Measurements from ENCODE around the gene WDR38.
A peak's percentile ranks its signal among the peaks of the same experiment; 100 is the strongest.

Gene WDR38

GRCh38 chr9:124882231-124882630, 29.0 kb downstream of the WDR38 start:
- DNase-seq (ENCODE audit: low spot score), result peak; percentile 48

- DNase-seq (ENCODE audit: low spot score), result no peak
These were observed 31.1 kb downstream of the WDR38 start for GRCh38 chr9:124884376-124884775.

GRCh38 chr9:124885551-124885950, 32.3 kb downstream of the WDR38 start:
- DNase-seq (ENCODE audit: low spot score), result no peak

GRCh38 chr9:124886461-124886860, 33.2 kb downstream of the WDR38 start:
- DNase-seq (ENCODE audit: low spot score), result no peak

- no peak for DNase-seq (ENCODE audit: low spot score)
These were observed 33.7 kb downstream of the WDR38 start for GRCh38 chr9:124886866-124887492.

GRCh38 chr9:124887832-124888231, 34.6 kb downstream of the WDR38 start:
- no peak for DNase-seq (ENCODE audit: low spot score)

- no peak for DNase-seq (ENCODE audit: low spot score)
These were observed 35.7 kb downstream of the WDR38 start for GRCh38 chr9:124889006-124889405.

GRCh38 chr9:124890179-124890578, 36.9 kb downstream of the WDR38 start:
- DNase-seq (ENCODE audit: low spot score), result no peak

GRCh38 chr9:124894035-124894740, 40.9 kb downstream of the WDR38 start:
- no peak for DNase-seq (ENCODE audit: low spot score)

- DNase-seq (ENCODE audit: low spot score), result peak; percentile 36
These were observed 41.5 kb downstream of the WDR38 start for GRCh38 chr9:124894741-124895170.

GRCh38 chr9:124897570-124898460, 44.6 kb downstream of the WDR38 start:
- no peak for DNase-seq (ENCODE audit: low spot score)

GRCh38 chr9:124899845-124900244, 46.6 kb downstream of the WDR38 start:
- DNase-seq (ENCODE audit: low spot score), result no peak

GRCh38 chr9:124906966-124907365, 53.7 kb downstream of the WDR38 start:
- no peak for DNase-seq (ENCODE audit: low spot score)
